Measurements from ENCODE around the gene CEBPE.

The CEBPE gene

GRCh38 chr14:23163830-23164229, 44.8 kb upstream of the CEBPE start:
- H2BK5ac ChIP-seq (ENCODE audit: low read length), result no peak overlapping the region
- no peak overlapping the region for H2AK5ac ChIP-seq (ENCODE audit: low read length)
- no peak overlapping the region for H3K4me2 ChIP-seq (ENCODE audit: low read length)
- H3K79me1 ChIP-seq (ENCODE audit: low read length), result no peaks in the 10 kb centered on the region
- no peaks in the 10 kb centered on the region for H3K27me3 ChIP-seq (ENCODE audit: insufficient read depth, low read length, poor library complexity)
- H3K4me3 ChIP-seq (ENCODE audit: low read length), result no peak overlapping the region
- no peak overlapping the region for H3K18ac ChIP-seq (ENCODE audit: low read length)
- no peak for DNase-seq
- H3K9ac ChIP-seq (ENCODE audit: low read length), result no peak overlapping the region
- WGBS (ENCODE audit: extremely low coverage, insufficient coverage, low lambda C conversion rate), result no CpG with 5 or more reads among the region's 2 CpGs
- H3K36me3 ChIP-seq (ENCODE audit: control insufficient read depth, insufficient read depth, low read length), result no peaks in the 10 kb centered on the region
- no peak overlapping the region for H3K56ac ChIP-seq (ENCODE audit: low read length)
- H4K8ac ChIP-seq (ENCODE audit: low read depth, low read length), result no peak overlapping the region
- no peak overlapping the region for H2BK120ac ChIP-seq (ENCODE audit: low read depth, low read length)
- no peak overlapping the region for H3K4ac ChIP-seq (ENCODE audit: low read depth, low read length)
- no peak overlapping the region for H2BK15ac ChIP-seq (replicated peaks; ENCODE audit: low read depth)
- H3K79me2 ChIP-seq (ENCODE audit: control insufficient read depth, insufficient read depth, low read length), result no peaks in the 10 kb centered on the region
- H4K5ac ChIP-seq (ENCODE audit: low read length), result no peak overlapping the region
- no peak overlapping the region for H3K23ac ChIP-seq (ENCODE audit: low read length)
- peaks cover 7% of the 10 kb centered on the region for H3K4me1 ChIP-seq (ENCODE audit: control insufficient read depth, low read depth, low read length)
- no peak overlapping the region for H3K27ac ChIP-seq (ENCODE audit: low read depth, low read length)

GRCh38 chr14:23162800-23163199, 43.7 kb upstream of the CEBPE start:
- H3K36me3 ChIP-seq (ENCODE audit: control insufficient read depth, insufficient read depth, low read length), result no peaks in the 10 kb centered on the region
- H2BK15ac ChIP-seq (replicated peaks; ENCODE audit: low read depth), result no peak overlapping the region
- no peaks in the 10 kb centered on the region for H3K79me2 ChIP-seq (ENCODE audit: control insufficient read depth, insufficient read depth, low read length)
- no peak overlapping the region for H2BK5ac ChIP-seq (ENCODE audit: low read length)
- H3K4me3 ChIP-seq (ENCODE audit: low read length), result no peak overlapping the region
- H4K5ac ChIP-seq (ENCODE audit: low read length), result no peak overlapping the region
- H3K56ac ChIP-seq (ENCODE audit: low read length), result no peak overlapping the region
- no peak overlapping the region for H3K23ac ChIP-seq (ENCODE audit: low read length)
- no CpG with 5 or more reads among the region's 4 CpGs for WGBS (ENCODE audit: extremely low coverage, insufficient coverage, low lambda C conversion rate)
- no peaks in the 10 kb centered on the region for H3K79me1 ChIP-seq (ENCODE audit: low read length)
- H3K27ac ChIP-seq (ENCODE audit: low read depth, low read length), result no peak overlapping the region
- no peak overlapping the region for H3K4me2 ChIP-seq (ENCODE audit: low read length)
- H3K4me1 ChIP-seq (ENCODE audit: control insufficient read depth, low read depth, low read length), result peaks cover 7% of the 10 kb centered on the region
- no peak overlapping the region for H2AK5ac ChIP-seq (ENCODE audit: low read length)
- no peak overlapping the region for H3K4ac ChIP-seq (ENCODE audit: low read depth, low read length)
- H3K18ac ChIP-seq (ENCODE audit: low read length), result no peak overlapping the region
- H4K8ac ChIP-seq (ENCODE audit: low read depth, low read length), result no peak overlapping the region
- H3K9ac ChIP-seq (ENCODE audit: low read length), result no peak overlapping the region
- H3K27me3 ChIP-seq (ENCODE audit: insufficient read depth, low read length, poor library complexity), result no peaks in the 10 kb centered on the region
- no peak overlapping the region for H2BK120ac ChIP-seq (ENCODE audit: low read depth, low read length)
- no peak for DNase-seq

DNA sequence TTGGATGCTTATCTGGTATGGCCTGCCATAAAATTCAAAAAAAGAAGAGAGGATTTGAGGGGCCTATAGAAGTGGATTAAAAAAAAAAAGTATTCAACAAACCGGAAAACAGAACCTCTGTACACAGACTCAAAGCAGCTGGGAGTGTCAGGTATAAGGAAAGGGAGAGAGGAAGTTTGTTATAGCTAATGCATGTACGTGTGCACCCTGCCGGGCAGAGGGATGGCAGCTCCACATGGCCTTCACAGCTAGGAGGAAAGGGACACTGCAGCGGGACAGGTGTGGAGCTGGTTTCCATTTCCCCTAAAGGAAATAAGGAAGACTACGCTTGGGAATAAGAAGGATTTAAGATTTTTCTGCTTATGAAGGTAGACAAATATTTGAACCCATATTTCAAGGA, 43.0 kb upstream of the CEBPE start:
- Histone ChIP-seq H3K27me3 (ENCODE audit: insufficient read depth, low read length, poor library complexity) (no peaks in the 10 kb centered on the region), H3K36me3 (ENCODE audit: control insufficient read depth, insufficient read depth, low read length) (no peaks in the 10 kb centered on the region), H3K4me3 (ENCODE audit: low read length) (no peak overlapping the region), H3K18ac (ENCODE audit: low read length) (no peak overlapping the region), H2BK120ac (ENCODE audit: low read depth, low read length) (no peak overlapping the region), H3K27ac (ENCODE audit: low read depth, low read length) (no peak overlapping the region), H3K9ac (ENCODE audit: low read length) (no peak overlapping the region), H3K4ac (ENCODE audit: low read depth, low read length) (no peak overlapping the region), H3K79me2 (ENCODE audit: control insufficient read depth, insufficient read depth, low read length) (no peaks in the 10 kb centered on the region), H3K4me2 (ENCODE audit: low read length) (no peak overlapping the region), H2BK5ac (ENCODE audit: low read length) (no peak overlapping the region), H2BK15ac (replicated peaks; ENCODE audit: low read depth) (no peak overlapping the region), H3K79me1 (ENCODE audit: low read length) (no peaks in the 10 kb centered on the region), H3K23ac (ENCODE audit: low read length) (no peak overlapping the region), H3K56ac (ENCODE audit: low read length) (no peak overlapping the region), H2AK5ac (ENCODE audit: low read length) (no peak overlapping the region), H4K8ac (ENCODE audit: low read depth, low read length) (no peak overlapping the region), H3K4me1 (ENCODE audit: control insufficient read depth, low read depth, low read length) (peaks cover 7% of the 10 kb centered on the region), H4K5ac (ENCODE audit: low read length) (no peak overlapping the region)
- no CpG with 5 or more reads among the region's 5 CpGs for WGBS (ENCODE audit: extremely low coverage, insufficient coverage, low lambda C conversion rate)
- DNase-seq, result no peak

DNA sequence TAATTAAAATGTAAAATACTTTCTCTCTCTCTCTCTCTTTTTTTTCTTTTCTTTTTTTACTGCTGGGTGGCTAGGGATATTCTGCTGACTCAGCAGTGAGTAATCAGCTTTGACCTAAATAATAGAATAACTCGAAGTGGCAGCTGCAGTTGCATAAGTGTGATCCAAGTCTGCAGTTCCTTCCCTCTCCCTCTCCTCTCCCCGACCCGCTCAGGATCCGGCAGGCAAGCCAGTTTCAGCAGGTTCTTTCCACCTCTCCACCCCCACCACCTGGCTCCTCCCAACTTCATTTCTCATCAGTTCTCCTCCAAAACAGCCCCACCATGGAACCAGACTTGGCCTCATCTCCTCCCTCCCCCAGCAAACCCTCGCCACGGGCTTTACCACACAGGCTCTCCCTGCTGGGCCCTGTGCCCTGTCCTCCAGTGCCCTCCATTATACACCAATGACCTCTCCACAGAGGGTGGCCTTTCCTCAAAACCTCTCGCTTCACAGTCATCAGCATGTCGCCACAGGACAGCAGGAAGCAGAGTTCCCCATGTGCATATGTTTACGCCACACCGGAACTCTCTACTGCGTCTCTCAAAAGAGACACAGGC, 42.0 kb upstream of the CEBPE start:
- H3K9ac ChIP-seq (ENCODE audit: low read length), result no peak overlapping the region
- DNase-seq, result peak; percentile 89
- H3K23ac ChIP-seq (ENCODE audit: low read length), result no peak overlapping the region
- no CpG with 5 or more reads among the region's 11 CpGs for WGBS (ENCODE audit: extremely low coverage, insufficient coverage, low lambda C conversion rate)
- H3K79me2 ChIP-seq (ENCODE audit: control insufficient read depth, insufficient read depth, low read length), result no peaks in the 10 kb centered on the region
- no peak overlapping the region for H3K4ac ChIP-seq (ENCODE audit: low read depth, low read length)
- H2BK120ac ChIP-seq (ENCODE audit: low read depth, low read length), result no peak overlapping the region
- no peaks in the 10 kb centered on the region for H3K79me1 ChIP-seq (ENCODE audit: low read length)
- no peaks in the 10 kb centered on the region for H3K36me3 ChIP-seq (ENCODE audit: control insufficient read depth, insufficient read depth, low read length)
- H3K27ac ChIP-seq (ENCODE audit: low read depth, low read length), result no peak overlapping the region
- no peak overlapping the region for H4K5ac ChIP-seq (ENCODE audit: low read length)
- no peaks in the 10 kb centered on the region for H3K27me3 ChIP-seq (ENCODE audit: insufficient read depth, low read length, poor library complexity)
- H3K4me3 ChIP-seq (ENCODE audit: low read length), result no peak overlapping the region
- H2BK5ac ChIP-seq (ENCODE audit: low read length), result no peak overlapping the region
- no peak overlapping the region for H3K4me2 ChIP-seq (ENCODE audit: low read length)
- no peak overlapping the region for H4K8ac ChIP-seq (ENCODE audit: low read depth, low read length)
- H3K56ac ChIP-seq (ENCODE audit: low read length), result no peak overlapping the region
- H3K18ac ChIP-seq (ENCODE audit: low read length), result no peak overlapping the region
- H2AK5ac ChIP-seq (ENCODE audit: low read length), result no peak overlapping the region
- H2BK15ac ChIP-seq (replicated peaks; ENCODE audit: low read depth), result no peak overlapping the region
- peaks cover 7% of the 10 kb centered on the region for H3K4me1 ChIP-seq (ENCODE audit: control insufficient read depth, low read depth, low read length)

DNA sequence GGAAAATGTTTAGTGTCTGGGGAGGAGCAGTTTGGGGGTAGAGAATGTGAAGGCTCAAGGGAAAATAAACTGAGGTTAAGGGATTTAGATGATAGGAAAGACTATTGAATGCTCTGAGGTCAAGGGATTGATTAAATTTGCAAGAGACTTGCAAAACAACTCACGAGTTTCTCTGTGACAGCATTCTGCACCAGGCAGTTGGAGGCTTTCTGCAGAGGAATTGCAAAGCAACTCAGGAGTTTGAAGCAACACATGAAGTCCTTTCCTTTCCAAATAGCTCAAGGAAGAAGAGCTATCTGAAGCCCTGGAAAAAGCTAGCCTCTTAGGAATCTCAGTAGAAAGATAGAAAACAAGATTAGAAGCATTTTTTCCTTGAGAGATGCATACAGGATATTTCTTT, 40.5 kb upstream of the CEBPE start:
- H2BK15ac ChIP-seq (replicated peaks; ENCODE audit: low read depth), result no peak overlapping the region
- no CpG with 5 or more reads among the region's 1 CpG for WGBS (ENCODE audit: extremely low coverage, insufficient coverage, low lambda C conversion rate)

DNA sequence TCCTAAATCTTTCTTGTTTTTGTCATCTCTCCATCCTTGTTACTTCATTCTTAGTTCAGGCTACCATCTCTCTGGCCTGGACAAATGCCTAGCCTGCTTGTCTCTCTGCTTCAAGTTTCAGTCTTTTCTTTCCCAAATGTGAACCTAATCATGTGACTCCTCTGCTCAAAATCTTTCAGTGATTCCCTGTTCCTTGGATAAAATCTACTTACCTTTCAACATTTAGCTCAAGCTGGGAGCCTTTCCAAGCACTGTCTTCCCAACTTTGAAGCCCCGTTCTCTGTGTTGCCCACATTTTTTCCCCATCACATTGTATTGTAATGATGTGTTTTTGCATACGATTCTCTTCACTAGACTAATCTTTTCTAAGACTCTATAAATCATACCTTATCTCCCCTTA, 39.7 kb upstream of the CEBPE start:
- H3K27ac ChIP-seq (ENCODE audit: low read depth, low read length), result no peak overlapping the region
- H2BK5ac ChIP-seq (ENCODE audit: low read length), result no peak overlapping the region
- WGBS (ENCODE audit: extremely low coverage, insufficient coverage, low lambda C conversion rate), result no CpG with 5 or more reads among the region's 2 CpGs
- no peak overlapping the region for H3K56ac ChIP-seq (ENCODE audit: low read length)
- H3K79me1 ChIP-seq (ENCODE audit: low read length), result no peaks in the 10 kb centered on the region
- no peaks in the 10 kb centered on the region for H3K79me2 ChIP-seq (ENCODE audit: control insufficient read depth, insufficient read depth, low read length)
- no peak overlapping the region for H4K5ac ChIP-seq (ENCODE audit: low read length)
- H3K9ac ChIP-seq (ENCODE audit: low read length), result no peak overlapping the region
- no peak overlapping the region for H3K18ac ChIP-seq (ENCODE audit: low read length)
- H3K23ac ChIP-seq (ENCODE audit: low read length), result no peak overlapping the region
- no peak overlapping the region for H3K4me3 ChIP-seq (ENCODE audit: low read length)
- DNase-seq, result no peak
- H2BK120ac ChIP-seq (ENCODE audit: low read depth, low read length), result no peak overlapping the region
- no peak overlapping the region for H2AK5ac ChIP-seq (ENCODE audit: low read length)
- no peak overlapping the region for H4K8ac ChIP-seq (ENCODE audit: low read depth, low read length)
- no peak overlapping the region for H3K4me2 ChIP-seq (ENCODE audit: low read length)
- H3K4ac ChIP-seq (ENCODE audit: low read depth, low read length), result no peak overlapping the region
- H3K36me3 ChIP-seq (ENCODE audit: control insufficient read depth, insufficient read depth, low read length), result no peaks in the 10 kb centered on the region
- no peak overlapping the region for H2BK15ac ChIP-seq (replicated peaks; ENCODE audit: low read depth)
- peaks cover 16% of the 10 kb centered on the region for H3K4me1 ChIP-seq (ENCODE audit: control insufficient read depth, low read depth, low read length)
- no peaks in the 10 kb centered on the region for H3K27me3 ChIP-seq (ENCODE audit: insufficient read depth, low read length, poor library complexity)

More for the DNA sequence above, 40.5 kb upstream of the CEBPE start:
- Histone ChIP-seq H3K79me2 (ENCODE audit: control insufficient read depth, insufficient read depth, low read length) (no peaks in the 10 kb centered on the region), H3K4ac (ENCODE audit: low read depth, low read length) (no peak overlapping the region), H2BK120ac (ENCODE audit: low read depth, low read length) (no peak overlapping the region), H3K4me2 (ENCODE audit: low read length) (no peak overlapping the region), H4K5ac (ENCODE audit: low read length) (no peak overlapping the region), H3K36me3 (ENCODE audit: control insufficient read depth, insufficient read depth, low read length) (no peaks in the 10 kb centered on the region), H3K27ac (ENCODE audit: low read depth, low read length) (no peak overlapping the region), H3K4me1 (ENCODE audit: control insufficient read depth, low read depth, low read length) (peaks cover 15% of the 10 kb centered on the region), H4K8ac (ENCODE audit: low read depth, low read length) (no peak overlapping the region), H2AK5ac (ENCODE audit: low read length) (no peak overlapping the region), H3K56ac (ENCODE audit: low read length) (no peak overlapping the region), H2BK5ac (ENCODE audit: low read length) (no peak overlapping the region), H3K79me1 (ENCODE audit: low read length) (no peaks in the 10 kb centered on the region), H3K4me3 (ENCODE audit: low read length) (no peak overlapping the region), H3K18ac (ENCODE audit: low read length) (no peak overlapping the region), H3K27me3 (ENCODE audit: insufficient read depth, low read length, poor library complexity) (no peaks in the 10 kb centered on the region), H3K23ac (ENCODE audit: low read length) (no peak overlapping the region), H3K9ac (ENCODE audit: low read length) (no peak overlapping the region)
- DNase-seq, result no peak

Data from mesendoderm (in vitro differentiated cells).